SK-N-SH treated with all-trans-retinoic acid at 6 μM for 48 hours (cell line): ENCODE data around the gene GPR27.

Experiments used
- ATAC-seq: fragments of 200-7000 bp; cut with Tn5 transposase; 3 replicates; pipeline ENCODE4 v1.9.1; 2020; ENCODE audit warnings: mild to moderate bottlenecking, moderate library complexity
- BACH2 ChIP-seq: fragments of 250-450 bp; sonication (Bioruptor Pico); IDR thresholded peaks from 2 replicates; pipeline ENCODE4 v1.9.0; 2021; ENCODE audit warnings: mild to moderate bottlenecking, borderline replicate concordance
- ESRRG ChIP-seq: fragments of 250-450 bp; sonication (Bioruptor Pico); IDR thresholded peaks from 2 replicates; pipeline ENCODE4 v1.6.1; 2021; ENCODE audit warnings: mild to moderate bottlenecking
- GLIS3 ChIP-seq: fragments of 250-450 bp; sonication (Bioruptor Pico); IDR thresholded peaks from 2 replicates; pipeline ENCODE4 v1.5.0; 2020; ENCODE audit warnings: mild to moderate bottlenecking, moderate library complexity
- ISL1 ChIP-seq: fragments of 250-450 bp; sonication (Bioruptor Pico); IDR thresholded peaks from 2 replicates; pipeline ENCODE4 v2.1.2; 2022; ENCODE audit warnings: mild to moderate bottlenecking, moderate library complexity
- OSR1 ChIP-seq: fragments of 250-450 bp; sonication (Bioruptor Pico); IDR thresholded peaks from 2 replicates; pipeline ENCODE4 v1.8.0; 2022; ENCODE audit warnings: moderate library complexity, mild to moderate bottlenecking, inconsistent platforms
- PPARA ChIP-seq: fragments of 250-450 bp; sonication (Bioruptor Pico); IDR thresholded peaks from 2 replicates; pipeline ENCODE4 v1.5.0; 2020; ENCODE audit warnings: mild to moderate bottlenecking, borderline replicate concordance
- RARB ChIP-seq: fragments of 250-450 bp; sonication (Bioruptor Pico); IDR thresholded peaks from 2 replicates; pipeline ENCODE4 v1.8.0; 2021; ENCODE audit warnings: mild to moderate bottlenecking, moderate library complexity
- SNAI2 ChIP-seq: fragments of 250-450 bp; sonication (Bioruptor Pico); IDR thresholded peaks from 2 replicates; pipeline ENCODE4 v1.5.0; 2020; ENCODE audit warnings: mild to moderate bottlenecking, moderate library complexity
- TOX ChIP-seq: fragments of 250-450 bp; sonication (Bioruptor Pico); IDR thresholded peaks from 2 replicates; pipeline ENCODE4 v1.8.0; 2021; ENCODE audit warnings: mild to moderate bottlenecking, moderate library complexity, borderline replicate concordance
- ZC3H10 ChIP-seq: fragments of 250-450 bp; sonication (Bioruptor Pico); IDR thresholded peaks from 2 replicates; pipeline ENCODE4 v1.5.1; 2021; ENCODE audit warnings: mild to moderate bottlenecking, moderate library complexity
- ZFP3 ChIP-seq: fragments of 250-450 bp; sonication (Bioruptor Pico); IDR thresholded peaks from 2 replicates; pipeline ENCODE4 v1.5.0; 2020; ENCODE audit warnings: mild to moderate bottlenecking, moderate library complexity
- ZFP30 ChIP-seq: fragments of 450-650 bp; formaldehyde crosslinking; IDR thresholded peaks from 2 replicates; pipeline ENCODE4 v1.5.0; 2022; ENCODE audit warnings: mild to moderate bottlenecking, moderate library complexity
- ZNF565 ChIP-seq: fragments of 450-650 bp; formaldehyde crosslinking; conservative IDR thresholded peaks from 2 replicates; pipeline ENCODE4 v1.5.0; 2020; ENCODE audit warnings: low read depth, mild to moderate bottlenecking, moderate library complexity
- ZNF70 ChIP-seq: fragments of 450-650 bp; formaldehyde crosslinking; IDR thresholded peaks from 2 replicates; pipeline ENCODE4 v1.5.0; 2020; ENCODE audit warnings: mild to moderate bottlenecking, moderate library complexity
- ZNF8 ChIP-seq: fragments of 450-650 bp; formaldehyde crosslinking; IDR thresholded peaks from 2 replicates; pipeline ENCODE4 v1.5.0; 2020; ENCODE audit warnings: mild to moderate bottlenecking, moderate library complexity
- TF ChIP-seq, protein P1 (sequence below): fragments of 250-450 bp; sonication (Bioruptor Pico); IDR thresholded peaks from 2 replicates; pipeline ENCODE4 v1.5.1; 2021; ENCODE audit warnings: mild to moderate bottlenecking, moderate library complexity
- TF ChIP-seq, protein P2 (sequence below): fragments of 250-450 bp; sonication (Bioruptor Pico); IDR thresholded peaks from 2 replicates; pipeline ENCODE4 v1.5.0; 2020; ENCODE audit warnings: mild to moderate bottlenecking, moderate library complexity
- TF ChIP-seq, protein P3 (sequence below): fragments of 250-450 bp; sonication (Bioruptor Pico); IDR thresholded peaks from 2 replicates; pipeline ENCODE4 v1.8.0; 2020; ENCODE audit warnings: mild to moderate bottlenecking, moderate library complexity, borderline replicate concordance
- TF ChIP-seq, protein P4 (sequence below): fragments of 250-450 bp; sonication (Bioruptor Pico); IDR thresholded peaks from 2 replicates; pipeline ENCODE4 v1.8.0; 2021; ENCODE audit warnings: low read depth, mild to moderate bottlenecking, moderate library complexity, borderline replicate concordance
- TF ChIP-seq, protein P5 (sequence below): fragments of 250-450 bp; sonication (Bioruptor Pico); IDR thresholded peaks from 2 replicates; pipeline ENCODE4 v1.5.1; 2020; ENCODE audit warnings: low read depth, mild to moderate bottlenecking, moderate library complexity

The GPR27 gene

DNA sequence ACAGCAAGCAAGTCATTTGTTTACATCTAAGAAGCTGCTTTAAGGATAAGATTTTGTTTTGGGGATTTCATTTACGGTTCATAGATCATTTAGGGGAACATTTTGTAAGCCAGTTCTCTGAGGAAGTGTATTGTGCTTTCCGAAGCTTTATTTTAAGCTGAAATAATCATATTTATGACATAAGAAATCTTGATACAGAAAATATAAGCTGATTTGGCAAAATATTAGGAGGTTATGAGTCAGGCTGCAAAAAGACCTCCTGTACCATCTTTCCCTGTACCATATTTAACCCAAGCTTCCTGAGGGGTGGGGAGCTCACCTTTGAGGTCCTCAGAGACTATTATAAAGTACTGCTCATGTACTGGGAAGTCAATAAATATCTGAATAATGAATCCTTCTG lies 20.3 kb upstream of the GPR27 start:
- ATAC-seq = no peak
- TF ChIP-seq, protein P1, sequence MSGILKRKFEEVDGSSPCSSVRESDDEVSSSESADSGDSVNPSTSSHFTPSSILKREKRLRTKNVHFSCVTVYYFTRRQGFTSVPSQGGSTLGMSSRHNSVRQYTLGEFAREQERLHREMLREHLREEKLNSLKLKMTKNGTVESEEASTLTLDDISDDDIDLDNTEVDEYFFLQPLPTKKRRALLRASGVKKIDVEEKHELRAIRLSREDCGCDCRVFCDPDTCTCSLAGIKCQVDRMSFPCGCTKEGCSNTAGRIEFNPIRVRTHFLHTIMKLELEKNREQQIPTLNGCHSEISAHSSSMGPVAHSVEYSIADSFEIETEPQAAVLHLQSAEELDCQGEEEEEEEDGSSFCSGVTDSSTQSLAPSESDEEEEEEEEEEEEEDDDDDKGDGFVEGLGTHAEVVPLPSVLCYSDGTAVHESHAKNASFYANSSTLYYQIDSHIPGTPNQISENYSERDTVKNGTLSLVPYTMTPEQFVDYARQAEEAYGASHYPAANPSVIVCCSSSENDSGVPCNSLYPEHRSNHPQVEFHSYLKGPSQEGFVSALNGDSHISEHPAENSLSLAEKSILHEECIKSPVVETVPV (CRISPR knock-in tag) = no peak
- no peak for TF ChIP-seq SNAI2 (CRISPR knock-in tag)
- no peak for TF ChIP-seq TOX (CRISPR knock-in tag)
- TF ChIP-seq ESRRG = no peak
- TF ChIP-seq, protein P2, sequence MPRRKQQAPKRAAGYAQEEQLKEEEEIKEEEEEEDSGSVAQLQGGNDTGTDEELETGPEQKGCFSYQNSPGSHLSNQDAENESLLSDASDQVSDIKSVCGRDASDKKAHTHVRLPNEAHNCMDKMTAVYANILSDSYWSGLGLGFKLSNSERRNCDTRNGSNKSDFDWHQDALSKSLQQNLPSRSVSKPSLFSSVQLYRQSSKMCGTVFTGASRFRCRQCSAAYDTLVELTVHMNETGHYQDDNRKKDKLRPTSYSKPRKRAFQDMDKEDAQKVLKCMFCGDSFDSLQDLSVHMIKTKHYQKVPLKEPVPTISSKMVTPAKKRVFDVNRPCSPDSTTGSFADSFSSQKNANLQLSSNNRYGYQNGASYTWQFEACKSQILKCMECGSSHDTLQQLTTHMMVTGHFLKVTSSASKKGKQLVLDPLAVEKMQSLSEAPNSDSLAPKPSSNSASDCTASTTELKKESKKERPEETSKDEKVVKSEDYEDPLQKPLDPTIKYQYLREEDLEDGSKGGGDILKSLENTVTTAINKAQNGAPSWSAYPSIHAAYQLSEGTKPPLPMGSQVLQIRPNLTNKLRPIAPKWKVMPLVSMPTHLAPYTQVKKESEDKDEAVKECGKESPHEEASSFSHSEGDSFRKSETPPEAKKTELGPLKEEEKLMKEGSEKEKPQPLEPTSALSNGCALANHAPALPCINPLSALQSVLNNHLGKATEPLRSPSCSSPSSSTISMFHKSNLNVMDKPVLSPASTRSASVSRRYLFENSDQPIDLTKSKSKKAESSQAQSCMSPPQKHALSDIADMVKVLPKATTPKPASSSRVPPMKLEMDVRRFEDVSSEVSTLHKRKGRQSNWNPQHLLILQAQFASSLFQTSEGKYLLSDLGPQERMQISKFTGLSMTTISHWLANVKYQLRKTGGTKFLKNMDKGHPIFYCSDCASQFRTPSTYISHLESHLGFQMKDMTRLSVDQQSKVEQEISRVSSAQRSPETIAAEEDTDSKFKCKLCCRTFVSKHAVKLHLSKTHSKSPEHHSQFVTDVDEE (CRISPR knock-in tag) = no peak
- no peak for TF ChIP-seq ISL1
- TF ChIP-seq ZFP30 (CRISPR knock-in tag) = no peak
- TF ChIP-seq ZNF8 (CRISPR knock-in tag) = no peak
- TF ChIP-seq ZNF70 (CRISPR knock-in tag) = no peak
- no peak for TF ChIP-seq OSR1 (CRISPR knock-in tag)
- no peak for TF ChIP-seq ZC3H10 (CRISPR knock-in tag)

DNA sequence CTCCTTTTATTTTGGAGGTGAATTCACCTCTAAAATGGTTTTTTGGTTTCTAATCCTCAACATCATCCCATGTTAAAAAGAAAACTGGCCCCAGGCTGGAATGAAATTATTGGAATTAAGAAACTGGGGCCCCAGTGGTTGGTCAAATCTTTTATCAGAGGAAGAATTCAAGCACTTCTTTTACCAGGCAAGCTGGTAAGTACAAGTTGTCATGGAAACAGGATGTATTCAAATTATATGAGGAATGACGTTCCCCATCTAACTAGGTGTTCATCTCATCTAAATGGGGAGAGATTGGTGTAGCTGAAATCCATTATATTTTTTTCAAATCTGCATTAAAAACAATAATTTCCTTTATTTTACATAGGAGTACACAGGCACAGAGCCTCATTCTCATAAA lies 18.8 kb upstream of the GPR27 start:
- TF ChIP-seq BACH2 (CRISPR knock-in tag) (no peak), ISL1 (no peak), ZC3H10 (CRISPR knock-in tag) (no peak), ZNF565 (no peak), GLIS3 (CRISPR knock-in tag) (no peak), ZFP3 (no peak), ZFP30 (CRISPR knock-in tag) (no peak), ESRRG (no peak), TOX (CRISPR knock-in tag) (no peak), ZNF8 (CRISPR knock-in tag) (no peak)
- TF ChIP-seq, protein P3, sequence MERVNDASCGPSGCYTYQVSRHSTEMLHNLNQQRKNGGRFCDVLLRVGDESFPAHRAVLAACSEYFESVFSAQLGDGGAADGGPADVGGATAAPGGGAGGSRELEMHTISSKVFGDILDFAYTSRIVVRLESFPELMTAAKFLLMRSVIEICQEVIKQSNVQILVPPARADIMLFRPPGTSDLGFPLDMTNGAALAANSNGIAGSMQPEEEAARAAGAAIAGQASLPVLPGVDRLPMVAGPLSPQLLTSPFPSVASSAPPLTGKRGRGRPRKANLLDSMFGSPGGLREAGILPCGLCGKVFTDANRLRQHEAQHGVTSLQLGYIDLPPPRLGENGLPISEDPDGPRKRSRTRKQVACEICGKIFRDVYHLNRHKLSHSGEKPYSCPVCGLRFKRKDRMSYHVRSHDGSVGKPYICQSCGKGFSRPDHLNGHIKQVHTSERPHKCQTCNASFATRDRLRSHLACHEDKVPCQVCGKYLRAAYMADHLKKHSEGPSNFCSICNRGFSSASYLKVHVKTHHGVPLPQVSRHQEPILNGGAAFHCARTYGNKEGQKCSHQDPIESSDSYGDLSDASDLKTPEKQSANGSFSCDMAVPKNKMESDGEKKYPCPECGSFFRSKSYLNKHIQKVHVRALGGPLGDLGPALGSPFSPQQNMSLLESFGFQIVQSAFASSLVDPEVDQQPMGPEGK (CRISPR knock-in tag) = no peak
- TF ChIP-seq, protein P4, sequence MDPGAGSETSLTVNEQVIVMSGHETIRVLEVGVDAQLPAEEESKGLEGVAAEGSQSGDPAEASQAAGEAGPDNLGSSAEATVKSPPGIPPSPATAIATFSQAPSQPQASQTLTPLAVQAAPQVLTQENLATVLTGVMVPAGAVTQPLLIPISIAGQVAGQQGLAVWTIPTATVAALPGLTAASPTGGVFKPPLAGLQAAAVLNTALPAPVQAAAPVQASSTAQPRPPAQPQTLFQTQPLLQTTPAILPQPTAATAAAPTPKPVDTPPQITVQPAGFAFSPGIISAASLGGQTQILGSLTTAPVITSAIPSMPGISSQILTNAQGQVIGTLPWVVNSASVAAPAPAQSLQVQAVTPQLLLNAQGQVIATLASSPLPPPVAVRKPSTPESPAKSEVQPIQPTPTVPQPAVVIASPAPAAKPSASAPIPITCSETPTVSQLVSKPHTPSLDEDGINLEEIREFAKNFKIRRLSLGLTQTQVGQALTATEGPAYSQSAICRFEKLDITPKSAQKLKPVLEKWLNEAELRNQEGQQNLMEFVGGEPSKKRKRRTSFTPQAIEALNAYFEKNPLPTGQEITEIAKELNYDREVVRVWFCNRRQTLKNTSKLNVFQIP (CRISPR knock-in tag) = no peak
- TF ChIP-seq, protein P2 (CRISPR knock-in tag) = no peak
- no peak for ATAC-seq

DNA sequence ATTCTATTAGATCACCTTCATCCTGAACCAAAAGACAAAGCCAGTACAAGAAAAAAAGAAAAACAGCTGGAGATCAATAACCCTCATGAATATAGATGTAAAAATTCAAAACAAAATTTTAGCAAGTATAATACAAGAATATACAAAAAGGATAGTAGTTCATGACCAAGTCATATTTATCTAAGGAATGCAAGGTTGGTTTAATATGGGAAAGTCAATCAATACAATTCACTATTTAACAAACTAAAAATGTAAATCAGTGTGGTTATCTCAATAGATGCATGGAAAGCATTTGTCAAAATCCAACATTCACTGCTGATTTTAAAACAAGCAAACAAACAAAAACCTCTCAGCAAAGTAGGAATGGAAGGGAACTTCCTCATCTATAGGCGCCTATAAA lies 11.0 kb upstream of the GPR27 start:
- ATAC-seq = no peak
- TF ChIP-seq ISL1 (no peak), ZFP3 (no peak), GLIS3 (CRISPR knock-in tag) (no peak), ESRRG (no peak), RARB (CRISPR knock-in tag) (no peak), OSR1 (CRISPR knock-in tag) (no peak), PPARA (no peak), ZNF70 (CRISPR knock-in tag) (no peak), ZFP30 (CRISPR knock-in tag) (no peak), BACH2 (CRISPR knock-in tag) (no peak)
- TF ChIP-seq, protein P5, sequence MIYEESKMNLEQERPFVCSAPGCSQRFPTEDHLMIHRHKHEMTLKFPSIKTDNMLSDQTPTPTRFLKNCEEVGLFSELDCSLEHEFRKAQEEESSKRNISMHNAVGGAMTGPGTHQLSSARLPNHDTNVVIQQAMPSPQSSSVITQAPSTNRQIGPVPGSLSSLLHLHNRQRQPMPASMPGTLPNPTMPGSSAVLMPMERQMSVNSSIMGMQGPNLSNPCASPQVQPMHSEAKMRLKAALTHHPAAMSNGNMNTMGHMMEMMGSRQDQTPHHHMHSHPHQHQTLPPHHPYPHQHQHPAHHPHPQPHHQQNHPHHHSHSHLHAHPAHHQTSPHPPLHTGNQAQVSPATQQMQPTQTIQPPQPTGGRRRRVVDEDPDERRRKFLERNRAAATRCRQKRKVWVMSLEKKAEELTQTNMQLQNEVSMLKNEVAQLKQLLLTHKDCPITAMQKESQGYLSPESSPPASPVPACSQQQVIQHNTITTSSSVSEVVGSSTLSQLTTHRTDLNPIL = no peak
- TF ChIP-seq, protein P3 (CRISPR knock-in tag) = no peak
- TF ChIP-seq, protein P2 (CRISPR knock-in tag) = no peak
